ENCODE measurements around the gene RFX3. TPM values are rescaled to one million over a fixed set of nuclear protein-coding genes. Genes with fewer than 3 reads are reported as not detected.

RFX3 gene
- total RNA-seq, 4 donors from 2014 or later, result 0.91 to 6.5 (median 3.3) TPM

DNA sequence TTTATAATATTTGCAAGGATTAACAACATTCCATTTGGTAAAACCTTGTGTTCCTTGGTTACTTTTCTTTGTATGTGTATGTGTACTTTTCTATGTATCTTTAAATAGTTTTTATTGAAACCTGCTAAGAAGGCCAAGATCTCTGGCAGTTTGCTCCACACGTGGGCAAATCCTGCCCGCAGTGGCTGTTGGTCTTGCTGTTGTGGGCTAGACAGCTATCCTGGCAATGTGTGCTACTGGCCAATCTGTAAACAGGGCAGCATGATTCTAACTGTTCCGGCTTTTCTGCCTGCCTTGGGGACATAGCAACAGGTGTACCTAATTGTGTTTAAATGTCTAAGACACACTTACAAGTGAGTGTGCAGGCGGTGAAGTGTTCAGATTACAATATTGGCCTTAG lies 286.6 kb downstream of the RFX3 start:
- Histone ChIP-seq H3K9me3 (no peaks in the 10 kb centered on the region), H3K27ac (no peak overlapping the region), H3K4me3 (no peak overlapping the region), H3K36me3 (no peaks in the 10 kb centered on the region), H3K4me1 (no peaks in the 10 kb centered on the region), H3K27me3 (no peaks in the 10 kb centered on the region)
- no peak for TF ChIP-seq POLR2A (IDR thresholded peaks at IDR 0.05)
- no peak for TF ChIP-seq CTCF (IDR thresholded peaks at IDR 0.05)
- WGBS, 2 donors, result 87 to 98% methylated on average over 4 of the region's 4 CpGs
- no peak for DNase-seq
- intact Hi-C loops (cut with DNase I), result no loop called here

- Histone ChIP-seq H3K36me3 (no peaks in the 10 kb centered on the region), H3K4me1 (no peaks in the 10 kb centered on the region), H3K9me3 (no peaks in the 10 kb centered on the region), H3K27me3 (no peaks in the 10 kb centered on the region), H3K4me3 (no peak overlapping the region), H3K27ac (no peak overlapping the region)
- intact Hi-C loops (cut with DNase I), result no loop called here
- WGBS, 2 donors, result 82 to 89% methylated on average over 4 of the region's 4 CpGs
- no peak for DNase-seq
- TF ChIP-seq CTCF (IDR thresholded peaks at IDR 0.05), result no peak
- TF ChIP-seq POLR2A (IDR thresholded peaks at IDR 0.05), result no peak
Observed at GRCh38 chr9:3238236-3238635, 287.6 kb downstream of the RFX3 start.

- H3K4me3 ChIP-seq, result no peak overlapping the region
- no peak for DNase-seq
Observed at GRCh38 chr9:3237121-3237520, 288.7 kb downstream of the RFX3 start.

DNA sequence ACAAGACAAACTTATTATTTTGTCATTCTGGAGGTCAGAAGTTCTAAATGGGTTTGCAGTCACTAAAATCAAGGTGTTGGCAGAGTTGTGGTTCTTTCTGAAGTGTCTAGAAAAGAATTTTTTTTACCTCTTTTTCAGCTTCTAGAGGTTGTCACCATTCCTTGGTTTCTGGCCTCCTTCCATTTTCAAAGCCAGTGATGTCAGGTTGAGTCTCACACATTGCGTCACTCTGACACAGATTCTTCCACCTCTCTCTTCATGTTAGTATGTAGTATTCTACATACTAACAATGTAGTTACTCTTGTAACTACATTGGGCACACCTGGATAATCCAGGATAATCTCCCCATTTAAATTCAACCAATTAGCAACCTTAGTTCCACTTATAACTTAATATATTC lies 290.3 kb downstream of the RFX3 start:
- Histone ChIP-seq H3K36me3 (no peaks in the 10 kb centered on the region), H3K4me1 (no peaks in the 10 kb centered on the region), H3K9me3 (no peaks in the 10 kb centered on the region), H3K27ac (no peak overlapping the region), H3K27me3 (no peaks in the 10 kb centered on the region), H3K4me3 (no peak overlapping the region)
- no peak for DNase-seq
- TF ChIP-seq POLR2A (IDR thresholded peaks at IDR 0.05), result no peak
- no peak for TF ChIP-seq CTCF (IDR thresholded peaks at IDR 0.05)
- WGBS, 2 donors, result 81 to 97% methylated on average over 1 of the region's 1 CpG
- intact Hi-C loops (cut with DNase I), result no loop called here

More at GRCh38 chr9:3237121-3237520, 288.7 kb downstream of the RFX3 start:
- Histone ChIP-seq H3K9me3 (no peaks in the 10 kb centered on the region), H3K27me3 (no peaks in the 10 kb centered on the region), H3K27ac (no peak overlapping the region), H3K36me3 (no peaks in the 10 kb centered on the region), H3K4me1 (no peaks in the 10 kb centered on the region)
- TF ChIP-seq CTCF (IDR thresholded peaks at IDR 0.05) (no peak), POLR2A (IDR thresholded peaks at IDR 0.05) (no peak)
- intact Hi-C loops (cut with DNase I), result no loop called here

DNA sequence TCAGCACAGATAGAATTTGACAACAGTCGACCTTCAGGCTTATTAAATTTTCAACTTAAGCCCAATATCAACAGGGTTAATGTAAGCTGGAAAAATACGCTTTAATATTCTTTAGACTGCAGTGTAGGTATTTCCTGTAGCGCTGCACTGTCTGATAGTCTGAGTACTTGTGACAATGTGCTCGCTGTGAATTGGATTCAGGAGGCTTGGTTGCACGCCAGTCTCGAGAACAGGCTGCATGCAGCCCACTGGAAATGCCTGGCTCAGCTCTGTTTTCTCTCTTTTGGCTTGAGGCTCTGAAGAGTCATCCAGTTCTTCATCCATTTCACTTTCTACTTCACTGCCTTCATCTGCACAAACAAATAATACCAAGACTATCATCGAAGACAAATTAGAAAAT lies 300.9 kb downstream of the RFX3 start:
- TF ChIP-seq CTCF (IDR thresholded peaks at IDR 0.05) (no peak), POLR2A (IDR thresholded peaks at IDR 0.05) (no peak)
- DNase-seq, result no peak
- 63 to 73% methylated on average over 7 of the region's 7 CpGs for WGBS, 2 donors
- Histone ChIP-seq H3K27me3 (no peaks in the 10 kb centered on the region), H3K4me3 (no peak overlapping the region), H3K36me3 (no peaks in the 10 kb centered on the region), H3K9me3 (no peaks in the 10 kb centered on the region), H3K4me1 (no peaks in the 10 kb centered on the region), H3K27ac (no peak overlapping the region)
- intact Hi-C loops (cut with DNase I), result no loop called here

Measured in esophagus squamous epithelium (tissue), 5 donors.